ENCODE measurements around the gene CUL3.

The CUL3 gene

GRCh38 chr2:224565452-224566035 lies 19.6 kb downstream of the CUL3 start:
- H3K79me2 ChIP-seq (ENCODE audit: insufficient read depth, low read length), result peaks cover 100% of the 10 kb centered on the region
- peaks cover 34% of the 10 kb centered on the region for H3K4me1 ChIP-seq (ENCODE audit: insufficient read depth, low read length, severe bottlenecking)
- H3K27ac ChIP-seq (ENCODE audit: low read depth, low read length, poor library complexity, severe bottlenecking), result no peak overlapping the region
- H2AFZ ChIP-seq (ENCODE audit: low read length), result no peak overlapping the region
- H3K36me3 ChIP-seq (ENCODE audit: insufficient read depth, low read length), result peaks cover 82% of the 10 kb centered on the region
- no peaks in the 10 kb centered on the region for H4K20me1 ChIP-seq (ENCODE audit: insufficient read depth, low read length)
- H3K9me2 ChIP-seq (ENCODE audit: low read depth, low read length), result no peaks in the 10 kb centered on the region
- no peaks in the 10 kb centered on the region for H3F3A ChIP-seq (ENCODE audit: insufficient read depth, low read length)
- H3K27me3 ChIP-seq (ENCODE audit: insufficient read depth, low read length), result no peaks in the 10 kb centered on the region
- TF ChIP-seq CTCF (IDR thresholded peaks at IDR 0.05; ENCODE audit: low read length), result no peak
- TF ChIP-seq EZH2 (IDR thresholded peaks at IDR 0.05; ENCODE audit: borderline replicate concordance, low read length), result no peak
- H3K9me3 ChIP-seq (ENCODE audit: low read length), result peaks cover 19% of the 10 kb centered on the region; the same call in 1 of the 2 replicates
- no peak overlapping the region for H3K4me2 ChIP-seq (ENCODE audit: low read length)
- H3K4me3 ChIP-seq (ENCODE audit: low read depth, low read length, poor library complexity, severe bottlenecking), result no peak overlapping the region
- no peak overlapping the region for H3K9ac ChIP-seq (ENCODE audit: low read length)

GRCh38 chr2:224563537-224563936 lies 21.6 kb downstream of the CUL3 start:
- no peaks in the 10 kb centered on the region for H3F3A ChIP-seq (ENCODE audit: insufficient read depth, low read length)
- H3K4me2 ChIP-seq (ENCODE audit: low read length), result no peak overlapping the region
- TF ChIP-seq EZH2 (IDR thresholded peaks at IDR 0.05; ENCODE audit: borderline replicate concordance, low read length) (no peak), CTCF (IDR thresholded peaks at IDR 0.05; ENCODE audit: low read length) (no peak)
- no peak overlapping the region for H3K9ac ChIP-seq (ENCODE audit: low read length)
- no peak overlapping the region for H3K4me3 ChIP-seq (ENCODE audit: low read depth, low read length, poor library complexity, severe bottlenecking)
- H2AFZ ChIP-seq (ENCODE audit: low read length), result no peak overlapping the region
- peaks cover 19% of the 10 kb centered on the region; the same call in 1 of the 2 replicates for H3K9me3 ChIP-seq (ENCODE audit: low read length)
- no peaks in the 10 kb centered on the region for H4K20me1 ChIP-seq (ENCODE audit: insufficient read depth, low read length)
- no peaks in the 10 kb centered on the region for H3K27me3 ChIP-seq (ENCODE audit: insufficient read depth, low read length)
- peaks cover 100% of the 10 kb centered on the region for H3K79me2 ChIP-seq (ENCODE audit: insufficient read depth, low read length)
- peaks cover 32% of the 10 kb centered on the region for H3K4me1 ChIP-seq (ENCODE audit: insufficient read depth, low read length, severe bottlenecking)
- no peaks in the 10 kb centered on the region for H3K9me2 ChIP-seq (ENCODE audit: low read depth, low read length)
- peaks cover 80% of the 10 kb centered on the region for H3K36me3 ChIP-seq (ENCODE audit: insufficient read depth, low read length)
- H3K27ac ChIP-seq (ENCODE audit: low read depth, low read length, poor library complexity, severe bottlenecking), result no peak overlapping the region

- Histone ChIP-seq H3K9me3 (ENCODE audit: low read length) (peaks cover 16% of the 10 kb centered on the region; the same call in 1 of the 2 replicates), H3K27ac (ENCODE audit: low read depth, low read length, poor library complexity, severe bottlenecking) (peak overlapping the region; percentile 77), H2AFZ (ENCODE audit: low read length) (no peak overlapping the region), H3K9ac (ENCODE audit: low read length) (no peak overlapping the region), H3K27me3 (ENCODE audit: insufficient read depth, low read length) (no peaks in the 10 kb centered on the region), H3K4me1 (ENCODE audit: insufficient read depth, low read length, severe bottlenecking) (peaks cover 32% of the 10 kb centered on the region), H3K36me3 (ENCODE audit: insufficient read depth, low read length) (peaks cover 79% of the 10 kb centered on the region), H4K20me1 (ENCODE audit: insufficient read depth, low read length) (no peaks in the 10 kb centered on the region), H3K9me2 (ENCODE audit: low read depth, low read length) (no peaks in the 10 kb centered on the region), H3K4me2 (ENCODE audit: low read length) (0 out of 2 replicates have a peak overlapping the region, but pooled peaks have one; percentile 0), H3K79me2 (ENCODE audit: insufficient read depth, low read length) (peaks cover 100% of the 10 kb centered on the region), H3F3A (ENCODE audit: insufficient read depth, low read length) (no peaks in the 10 kb centered on the region), H3K4me3 (ENCODE audit: low read depth, low read length, poor library complexity, severe bottlenecking) (no peak overlapping the region)
- TF ChIP-seq CTCF (IDR thresholded peaks at IDR 0.05; ENCODE audit: low read length), result no peak
These were observed 22.3 kb downstream of the CUL3 start for GRCh38 chr2:224562831-224563230.
